Activated naive CD4-positive, alpha-beta T cell treated with anti-CD3 and anti-CD28 coated beads, Interleukin-2, amount 50 U/mL, for 72 hours (primary cell): ENCODE data around the gene DHH. TPM values are rescaled to one million over a fixed set of nuclear protein-coding genes. Genes with fewer than 3 reads are reported as not detected.

ENCODE experiments used
- total RNA-seq, 2 donors: library from RNA; stranded (reverse); gene quantifications; one replicate each; pipeline ENCODE4 v1.2.3, GENCODE V29; 2022

DHH gene
- total RNA-seq, 2 donors from 2014 or later = 0.19 to 1.0 TPM

Other genes starting within 250 kb of the DHH start
- gene DDX23, start 242.6 kb downstream of the DHH start, total RNA-seq = 100 to 1,000 TPM in 1 of 2 donors, 10 to 100 TPM in 1; 90.7 to 121 TPM
- gene RND1, start 228.9 kb downstream of the DHH start, total RNA-seq = 10 to 100 TPM in 1 of 2 donors, 1 to 10 TPM in 1; 4.3 to 10.4 TPM
- gene FKBP11, start 169.3 kb downstream of the DHH start, total RNA-seq = 10 to 100 TPM; 31.6 to 68.6 TPM
- 100 to 1,000 TPM in 1 of 2 donors, 10 to 100 TPM in 1; 49.7 to 132 TPM for gene ARF3, start 137.3 kb downstream of the DHH start, total RNA-seq
- gene WNT10B, start 123.1 kb downstream of the DHH start, total RNA-seq = 1 to 10 TPM in 1 of 2 donors, not detected in 1; 1.4 TPM
- under 1 TPM in 1 of 2 donors, not detected in 1; 0.27 TPM for gene WNT1, start 116.5 kb downstream of the DHH start, total RNA-seq
- 1 to 10 TPM in 1 of 2 donors, under 1 TPM in 1; 0.07 to 1.1 TPM for gene DDN, start 95.4 kb downstream of the DHH start, total RNA-seq
- gene PRKAG1, start 76.0 kb downstream of the DHH start, total RNA-seq = 10 to 100 TPM; 52.5 to 58.7 TPM
- 100 to 1,000 TPM in 1 of 2 donors, 10 to 100 TPM in 1; 67.7 to 110 TPM for gene KMT2D, start 34.0 kb downstream of the DHH start, total RNA-seq
- gene RHEBL1, start 24.8 kb downstream of the DHH start, total RNA-seq = 10 to 100 TPM; 12.7 to 19.7 TPM
- gene LMBR1L, start 16.0 kb upstream of the DHH start, total RNA-seq = 100 to 1,000 TPM in 1 of 2 donors, 10 to 100 TPM in 1; 64.0 to 134 TPM
- 1,000 to 10,000 TPM; 2,180 to 2,388 TPM for gene TUBA1B, start 36.6 kb upstream of the DHH start, total RNA-seq
- gene TUBA1A, start 94.3 kb upstream of the DHH start, total RNA-seq = 100 to 1,000 TPM in 1 of 2 donors, 10 to 100 TPM in 1; 37.7 to 106 TPM
- 100 to 1,000 TPM; 260 to 263 TPM for gene TUBA1C, start 170.3 kb upstream of the DHH start, total RNA-seq
- gene PRPH, start 200.3 kb upstream of the DHH start, total RNA-seq = not detected
- 100 to 1,000 TPM in 1 of 2 donors, 10 to 100 TPM in 1; 67.4 to 134 TPM for gene TROAP, start 228.5 kb upstream of the DHH start, total RNA-seq
- not detected for gene C1QL4, start 242.4 kb upstream of the DHH start, total RNA-seq